GM19468 (cell line): ENCODE measurements around the gene C1QTNF9.
"Not testable (repeated sequence)": the region's sequence is repeated elsewhere in the genome, so short reads cannot be mapped to it uniquely, and the experiment has no call there.

Experiments used
- ATAC-seq: cut with Tn5 transposase; IDR thresholded peaks from one replicate; pipeline ENCODE4 v1.9.1; 2021; ENCODE audit warnings: mild to moderate bottlenecking, moderate library complexity, moderate number of reproducible peaks; ENCODE audit not compliant: unreplicated experiment; ENCODE audit errors: extremely low read depth

C1QTNF9 gene

GRCh38 chr13:24281188-24282008, 28.0 kb upstream of the C1QTNF9 start:
- ATAC-seq, result no peak

GRCh38 chr13:24282256-24282655, 27.1 kb upstream of the C1QTNF9 start:
- no peak for ATAC-seq

- ATAC-seq, result no peak
Observed at GRCh38 chr13:24284889-24285565, 24.4 kb upstream of the C1QTNF9 start.

GRCh38 chr13:24286624-24287023, 22.8 kb upstream of the C1QTNF9 start:
- no peak for ATAC-seq

GRCh38 chr13:24287748-24288287, 21.6 kb upstream of the C1QTNF9 start:
- no peak for ATAC-seq

- ATAC-seq, result no peak
Observed at GRCh38 chr13:24288870-24289269, 20.5 kb upstream of the C1QTNF9 start.

- no peak for ATAC-seq
Observed at GRCh38 chr13:24290280-24290932, 19.0 kb upstream of the C1QTNF9 start.

GRCh38 chr13:24292481-24292880, 16.9 kb upstream of the C1QTNF9 start:
- no peak for ATAC-seq

- ATAC-seq, result no peak
Observed at GRCh38 chr13:24293746-24294145, 15.6 kb upstream of the C1QTNF9 start.

- ATAC-seq, result no peak
Observed at GRCh38 chr13:24299488-24300114, 9.8 kb upstream of the C1QTNF9 start.

GRCh38 chr13:24301434-24301833, 7.9 kb upstream of the C1QTNF9 start:
- ATAC-seq, result no peak

- no peak for ATAC-seq
Observed at GRCh38 chr13:24301911-24302310, 7.5 kb upstream of the C1QTNF9 start.

GRCh38 chr13:24304620-24305019, 4.8 kb upstream of the C1QTNF9 start:
- no peak for ATAC-seq

GRCh38 chr13:24306632-24307031, 2.7 kb upstream of the C1QTNF9 start:
- no peak for ATAC-seq

GRCh38 chr13:24307211-24308067, 1.9 kb upstream of the C1QTNF9 start:
- ATAC-seq, result no peak

- no peak for ATAC-seq
Observed at GRCh38 chr13:24308068-24308445, 1.3 kb upstream of the C1QTNF9 start.

- no peak for ATAC-seq
Observed at GRCh38 chr13:24308488-24309020, 826 bp upstream of the C1QTNF9 start.

- ATAC-seq, result no peak
Observed at GRCh38 chr13:24313439-24313838, 4.1 kb downstream of the C1QTNF9 start.

- not testable (repeated sequence) for ATAC-seq
Observed at GRCh38 chr13:24317835-24318234, 8.5 kb downstream of the C1QTNF9 start.
